HG03520 (cell line): ENCODE data around the gene RAB2B.
A peak's percentile ranks its signal among the peaks of the same experiment; 100 is the strongest.
"Not testable (repeated sequence)": the region's sequence is repeated elsewhere in the genome, so short reads cannot be mapped to it uniquely, and the experiment has no call there.

ENCODE experiments used
- ATAC-seq: cut with Tn5 transposase; IDR thresholded peaks from one replicate; pipeline ENCODE4 v1.9.1; 2021; ENCODE audit warnings: mild to moderate bottlenecking, moderate library complexity; ENCODE audit not compliant: unreplicated experiment

RAB2B gene

DNA sequence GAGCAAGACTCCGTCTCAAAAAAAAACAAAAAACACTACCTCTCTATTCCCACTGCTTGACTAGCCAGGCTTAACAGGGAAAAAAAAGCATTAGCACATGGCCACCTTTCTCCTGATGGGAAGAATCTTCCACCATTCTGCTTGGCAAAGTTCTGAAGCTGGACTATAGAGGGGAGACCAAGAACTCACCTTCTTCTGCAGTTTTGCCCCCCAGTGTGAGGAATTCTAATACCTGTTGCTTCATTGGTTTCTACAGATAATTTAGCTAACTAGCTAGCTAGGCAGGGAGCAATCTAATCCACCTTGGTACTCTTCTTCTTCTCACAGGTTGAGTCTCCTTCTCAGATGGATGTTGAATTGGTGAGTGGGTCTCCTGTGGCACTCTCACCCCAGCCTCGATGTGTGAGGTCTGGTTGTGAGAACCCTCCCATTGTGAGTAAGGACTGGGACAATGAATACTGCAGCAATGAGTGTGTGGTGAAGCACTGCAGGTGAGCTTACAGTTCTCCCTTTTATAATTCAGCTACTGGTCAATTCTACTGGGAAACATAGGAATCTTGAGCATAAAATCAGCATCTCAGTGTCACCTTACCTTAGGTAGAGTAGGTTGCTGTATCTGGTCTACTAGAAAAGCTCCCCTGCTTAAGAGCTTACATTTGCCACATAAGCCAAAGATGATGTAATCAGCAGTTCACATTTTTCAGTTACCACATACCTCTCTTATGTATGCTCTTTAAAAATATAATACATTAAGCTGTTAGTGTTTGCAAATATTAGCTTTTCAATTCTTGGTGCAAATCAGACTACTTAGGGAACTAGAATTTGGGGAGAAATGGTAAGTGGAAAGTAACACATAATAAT is 18.4 kb upstream of the RAB2B start:
- no peak for ATAC-seq

- ATAC-seq: no peak
Observed at GRCh38 chr14:21486640-21487087, 9.9 kb upstream of the RAB2B start.

GRCh38 chr14:21476523-21476924 is 235 bp downstream of the RAB2B start:
- no peak for ATAC-seq

DNA sequence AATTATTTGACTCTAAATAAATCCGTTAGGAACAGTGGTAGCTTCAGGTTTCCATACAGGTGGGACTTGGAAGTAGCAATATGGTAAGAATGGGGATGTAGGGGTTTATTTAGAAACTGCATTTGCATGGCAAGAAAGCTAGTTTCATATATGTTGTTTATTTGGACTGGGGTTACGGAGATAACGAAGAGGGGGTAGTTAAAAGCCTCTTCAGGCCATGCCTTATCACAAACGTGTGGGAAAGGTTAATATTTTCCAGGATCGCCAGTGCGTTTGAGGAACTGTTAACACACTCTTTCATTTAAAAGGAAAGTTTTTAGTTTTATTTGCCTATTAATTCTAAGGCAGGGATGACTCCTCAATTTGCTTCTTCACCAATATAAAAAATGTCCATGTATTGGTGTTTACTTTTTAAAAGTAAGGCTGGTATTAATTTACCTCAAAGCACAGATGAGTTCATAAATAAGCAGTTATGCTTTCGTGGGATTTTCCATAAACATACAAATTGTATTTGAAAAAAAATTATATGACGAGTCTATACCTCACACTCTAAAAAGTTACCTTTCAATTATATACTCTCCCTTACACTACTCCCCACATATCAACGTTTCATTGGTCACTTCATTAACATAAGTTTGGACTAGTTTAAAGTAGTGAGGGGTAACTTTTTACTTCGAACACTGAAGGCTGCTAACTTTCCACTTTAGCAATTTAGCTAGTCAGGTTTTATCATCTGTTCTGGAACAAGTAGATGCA is 814 bp downstream of the RAB2B start:
- no peak for ATAC-seq

DNA sequence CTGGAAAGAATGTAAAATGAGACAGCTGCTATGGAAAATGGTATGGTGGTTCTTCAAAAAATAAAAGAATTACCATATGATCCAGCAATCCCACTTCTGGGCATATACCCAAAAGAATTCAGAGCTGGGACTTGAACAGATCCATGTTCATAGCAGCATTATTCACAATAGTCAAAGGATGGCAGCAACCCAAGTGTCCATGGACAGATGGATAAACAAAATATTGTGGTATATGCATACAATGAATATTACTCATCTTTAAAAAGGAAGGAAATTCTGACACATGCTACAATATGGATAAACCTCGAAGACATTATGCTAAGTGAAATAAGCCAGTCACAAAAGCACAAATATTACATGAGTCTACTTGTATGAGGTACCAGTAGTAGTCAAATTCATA is 9.1 kb downstream of the RAB2B start:
- ATAC-seq: no peak

DNA sequence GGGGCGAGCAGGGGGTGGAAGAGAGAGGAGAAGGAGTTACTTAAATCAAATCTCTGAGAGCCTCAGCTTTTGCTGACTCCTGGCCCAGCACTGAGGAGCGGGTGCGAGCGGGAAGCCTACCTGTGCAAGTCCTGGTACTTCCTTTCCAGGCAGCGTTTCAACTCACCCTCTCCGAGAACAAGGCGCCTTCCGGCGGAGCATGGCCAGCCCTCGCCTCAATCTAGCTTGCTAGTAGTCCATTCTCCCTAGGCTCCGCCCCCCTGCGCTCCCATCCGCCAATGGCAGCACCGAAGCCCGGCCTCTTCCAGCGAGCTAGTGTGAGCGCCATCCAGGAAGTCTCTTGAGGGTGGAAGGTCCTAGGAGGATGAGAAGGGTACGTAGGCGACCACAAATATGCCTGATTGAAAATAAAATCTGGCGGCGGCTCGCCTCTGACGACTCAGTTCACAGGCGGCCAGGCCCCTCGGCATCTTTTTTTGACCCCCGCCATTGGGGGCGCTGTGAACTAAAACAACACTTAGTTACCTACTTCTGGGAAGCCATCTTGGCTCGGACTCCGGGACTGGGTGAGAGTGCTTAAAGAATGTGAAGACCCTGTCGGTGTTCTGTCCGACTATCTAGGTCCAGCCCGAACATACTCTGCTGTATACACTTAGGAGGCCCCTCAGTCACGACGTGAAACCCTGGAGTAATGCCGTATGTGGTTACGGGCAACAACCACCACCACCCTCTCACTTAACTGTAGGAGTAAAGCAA is 20.7 kb downstream of the RAB2B start, which contains the start of gene CHD8:
CHD8 (minus strand) TSS at position 212 of the 756 bp plus-strand sequence. CDS start 24,480 bp downstream, outside the sequence.
- peak; percentile 95 for ATAC-seq

GRCh38 chr14:21455592-21455911 is 21.2 kb downstream of the RAB2B start:
- peak; percentile 19 for ATAC-seq

- no peak for ATAC-seq
Observed at GRCh38 chr14:21454843-21455544, 21.8 kb downstream of the RAB2B start.

DNA sequence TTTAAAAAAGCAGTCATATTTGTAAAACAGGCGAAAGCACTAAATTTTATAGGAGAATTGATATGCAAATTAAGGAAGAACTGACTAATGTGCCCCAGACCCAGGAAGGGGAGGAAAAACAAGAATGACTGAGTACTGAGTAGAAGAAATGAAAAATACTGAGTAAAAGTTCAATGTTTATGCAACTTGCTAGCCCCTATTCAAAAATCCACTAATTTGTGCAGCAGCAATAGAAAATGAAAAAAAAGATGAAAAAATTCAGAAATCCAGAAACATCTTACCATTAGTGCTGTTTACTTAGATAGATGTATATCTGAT is 26.9 kb downstream of the RAB2B start:
- no peak for ATAC-seq

- ATAC-seq: not testable (repeated sequence)
Observed at GRCh38 chr14:21442657-21443056, 34.1 kb downstream of the RAB2B start.

DNA sequence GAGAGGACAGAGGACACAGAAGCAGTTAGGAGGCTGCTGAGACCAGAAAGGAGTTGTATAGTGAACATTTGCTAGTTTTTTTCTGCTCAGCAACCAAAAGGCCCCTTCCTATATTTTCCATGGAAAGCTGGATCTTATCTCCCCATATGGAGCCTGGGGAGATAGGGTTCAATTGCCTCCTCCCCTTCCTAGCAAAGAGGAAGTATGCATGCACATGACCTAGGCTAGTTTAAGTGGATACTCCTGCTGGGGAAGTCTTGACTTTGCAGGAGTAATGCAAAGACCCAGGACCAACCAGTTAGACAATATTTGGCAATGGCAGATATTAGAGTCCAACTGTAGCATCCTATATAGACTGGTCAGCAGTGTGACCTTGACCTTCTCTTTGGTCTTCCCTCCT is 35.9 kb downstream of the RAB2B start:
- ATAC-seq: no peak

DNA sequence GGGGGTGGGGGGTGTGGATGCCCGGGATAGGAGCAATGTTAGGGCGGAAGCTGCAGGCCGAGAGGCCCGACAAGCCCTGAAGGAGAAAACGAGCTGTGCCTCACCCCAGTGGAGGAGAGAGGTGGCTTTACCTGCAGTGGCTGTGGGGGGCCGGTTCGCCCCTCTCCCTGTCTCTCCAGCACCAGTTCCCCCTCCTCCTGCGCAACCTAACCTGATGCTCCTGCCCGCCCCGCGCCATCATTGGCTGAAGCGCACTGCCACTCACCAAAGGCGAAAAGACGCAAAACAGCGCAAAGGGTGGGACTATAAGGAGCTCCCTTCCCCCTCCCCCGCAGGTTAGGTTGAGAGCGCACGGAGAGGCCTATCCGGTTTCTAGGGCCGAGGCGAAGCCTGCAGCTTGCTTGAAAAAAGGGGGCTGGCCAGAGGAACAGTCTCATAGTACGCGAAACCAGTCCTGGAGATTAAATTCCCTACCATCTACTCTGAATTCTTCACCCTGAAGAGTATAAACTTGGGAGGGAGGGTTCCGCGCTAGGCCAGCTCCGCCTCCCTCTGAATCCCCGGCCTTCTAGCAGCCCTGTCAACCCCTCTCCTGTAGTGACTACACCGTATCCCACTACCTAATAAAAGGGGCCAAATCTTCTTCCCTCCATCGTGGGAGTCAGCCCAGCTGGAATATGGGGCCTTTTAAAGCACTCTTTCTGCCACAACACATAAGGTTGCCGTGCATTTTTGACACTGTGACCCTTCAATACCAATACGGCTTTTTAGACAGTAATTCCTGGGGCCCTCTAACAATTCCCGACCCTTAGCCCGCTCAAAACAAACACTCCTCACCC is 39.5 kb downstream of the RAB2B start:
- ATAC-seq: peak; percentile 98

DNA sequence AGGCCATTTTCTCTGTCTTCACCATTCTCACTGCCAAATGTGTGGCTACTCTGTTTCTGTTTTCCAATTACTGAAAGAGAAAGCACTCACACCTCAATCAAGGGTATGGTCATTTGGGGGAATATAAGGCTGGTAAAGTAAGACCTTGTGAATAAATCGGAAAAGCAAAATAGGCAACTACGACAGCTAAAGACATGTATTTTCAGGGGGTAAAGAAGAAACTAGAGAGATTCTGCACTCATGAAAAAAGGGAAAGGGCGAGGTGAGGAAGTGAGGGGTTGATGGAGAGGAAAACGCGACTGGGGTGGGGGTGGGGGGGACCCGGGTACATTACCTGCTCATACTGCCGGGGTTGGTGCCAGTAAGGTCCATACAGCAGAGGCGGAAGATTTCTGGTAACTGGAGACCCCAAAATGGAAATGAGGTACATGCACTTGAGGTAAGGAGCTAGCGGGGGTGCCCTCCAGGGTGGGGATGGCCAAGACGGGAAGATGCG is 40.1 kb downstream of the RAB2B start:
- ATAC-seq: no peak

GRCh38 chr14:21431126-21431525 is 45.6 kb downstream of the RAB2B start:
- no peak for ATAC-seq

DNA sequence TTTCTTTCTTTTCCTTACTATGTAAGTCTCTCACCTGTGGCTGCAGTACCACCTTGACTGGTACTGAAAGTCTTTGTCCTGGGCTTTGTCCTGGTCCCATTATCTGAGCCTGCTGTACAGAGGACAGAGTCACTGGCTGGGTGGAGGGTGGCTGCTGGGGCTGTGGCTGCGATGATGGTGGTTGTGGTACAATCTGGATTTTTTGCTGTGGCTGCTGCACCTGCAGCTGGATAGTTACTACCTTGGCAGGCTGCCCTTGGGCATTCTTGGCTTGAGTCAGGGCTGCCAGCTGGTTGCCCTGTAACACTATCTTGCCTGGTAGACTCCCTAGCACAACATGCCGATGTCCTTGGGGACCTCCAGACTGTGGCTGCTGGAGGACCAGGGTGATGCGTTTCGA is 47.8 kb downstream of the RAB2B start:
- no peak for ATAC-seq

DNA sequence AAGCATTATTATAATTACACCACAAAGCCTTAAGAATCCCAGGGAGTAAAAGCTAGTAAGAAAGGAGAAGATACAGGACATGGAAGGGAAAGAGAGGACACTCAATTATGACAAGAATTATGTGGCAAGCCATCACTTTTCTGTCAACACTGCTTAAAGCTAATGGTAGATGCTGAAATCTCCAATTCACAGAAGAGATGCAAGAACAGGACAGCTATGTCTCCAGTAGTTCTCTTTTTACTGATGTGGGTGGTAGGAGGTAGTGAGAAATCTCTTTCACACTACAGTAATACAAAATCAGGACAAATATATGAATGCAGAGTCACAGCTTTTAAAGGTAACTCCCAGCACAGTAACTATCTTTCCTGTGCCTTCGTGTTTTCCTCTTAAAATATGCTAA is 50.1 kb downstream of the RAB2B start:
- ATAC-seq: no peak

- ATAC-seq: no peak
Observed at GRCh38 chr14:21419528-21419927, 57.2 kb downstream of the RAB2B start.

DNA sequence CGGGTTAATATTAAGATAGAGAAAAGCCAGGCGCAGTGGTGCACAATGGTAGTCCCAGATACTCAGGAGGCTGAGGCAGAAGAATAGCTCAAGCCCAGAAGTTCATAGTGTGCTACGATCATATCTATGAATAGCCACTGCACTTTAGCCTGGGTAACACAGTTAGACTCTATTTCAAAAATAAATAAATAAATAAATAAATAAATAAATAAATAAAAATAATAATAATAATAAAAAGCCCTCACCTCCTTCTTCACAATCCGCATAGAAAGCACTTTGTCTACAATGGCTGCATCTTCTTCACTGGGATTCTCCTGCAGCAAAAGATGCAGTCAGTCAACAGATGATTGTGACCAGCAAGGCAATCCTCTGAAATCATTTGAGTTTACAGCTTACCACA is 61.4 kb downstream of the RAB2B start:
- no peak for ATAC-seq

GRCh38 chr14:21414137-21414631 is 62.6 kb downstream of the RAB2B start:
- no peak for ATAC-seq
